HepG2 (cell line): ENCODE data around the gene INTS3. TPM values are rescaled to one million over a fixed set of nuclear protein-coding genes. Genes with fewer than 3 reads are reported as not detected.

Experiments used
- KDM2A ChIP-seq: sonication (generic); formaldehyde crosslinking; IDR thresholded peaks from 2 replicates; pipeline ENCODE4 v1.4.0; 2020; ENCODE audit warnings: low read depth, missing genetic modification reagents, borderline replicate concordance
- KDM3A ChIP-seq: IDR thresholded peaks from 2 replicates; pipeline ENCODE4 v1.6.1; 2018; ENCODE audit warnings: low read depth, missing compliant biosample characterization
- KDM4B ChIP-seq: sonication (generic); formaldehyde crosslinking; IDR thresholded peaks from 2 replicates; pipeline ENCODE4 v1.4.0; 2020; ENCODE audit warnings: missing genetic modification reagents
- MAFG ChIP-seq: sonication (generic); formaldehyde crosslinking; IDR thresholded peaks from 2 replicates; pipeline ENCODE4 v1.5.1; 2020; ENCODE audit warnings: mild to moderate bottlenecking, missing genetic modification reagents
- MXD4 ChIP-seq: IDR thresholded peaks from 2 replicates; pipeline ENCODE4 v1.6.1; 2016; ENCODE audit warnings: mild to moderate bottlenecking, missing biosample characterization, missing genetic modification reagents
- TAF1 ChIP-seq: sonication (generic); formaldehyde crosslinking; IDR thresholded peaks from 2 replicates; pipeline ENCODE4 v1.4.0; 2020; ENCODE audit warnings: missing genetic modification reagents
- TCF12 ChIP-seq, 2 experiments: fragments of 450-650 bp in 1 of 2; sonication (generic) in 1 of 2; formaldehyde crosslinking in 1 of 2; IDR thresholded peaks; 2 replicates each; pipeline versions ENCODE4 v1.6.1 to v1.8.0; 2017 to 2022; ENCODE audit warnings: antibody characterized with exemption in 1 of 2, mild to moderate bottlenecking in 1 of 2, missing genetic modification reagents in 1 of 2, moderate library complexity in 1 of 2
- XRCC5 ChIP-seq: fragments of 200-400 bp; formaldehyde crosslinking; optimal IDR thresholded peaks from 2 replicates; pipeline ENCODE3; 2017; ENCODE audit warnings: mild to moderate bottlenecking, low read length
- ZNF136 ChIP-seq: sonication (generic); formaldehyde crosslinking; IDR thresholded peaks from 2 replicates; pipeline ENCODE4 v1.8.1; 2022; ENCODE audit warnings: low read depth, mild to moderate bottlenecking, moderate library complexity, missing genetic modification reagents
- ZNF367 ChIP-seq: sonication (generic); formaldehyde crosslinking; IDR thresholded peaks from 2 replicates; pipeline ENCODE4 v1.4.0; 2020; ENCODE audit warnings: missing genetic modification reagents, borderline replicate concordance
- ZUFSP ChIP-seq: sonication (generic); formaldehyde crosslinking; IDR thresholded peaks from 2 replicates; pipeline ENCODE4 v1.9.0; 2021; ENCODE audit warnings: missing genetic modification reagents, mild to moderate bottlenecking, borderline replicate concordance
- polyA plus RNA-seq, 8 experiments: library from polyadenylated mRNA; depleted of rRNA in 3 of 8; stranded (reverse) in 7 of 8; unstranded in 1 of 8; fragments of >200 nt; fragmentation: Illumina TruSeq in 4 of 8; extraction: Trizol in 4 of 8; gene quantifications; 2 replicates each; pipeline versions ENCODE4 v1.2.1 to v1.2.3, GENCODE V29; 2011 to 2016; ENCODE audit warnings: low read depth in 4 of 8, missing spikeins in 1 of 8, mixed read lengths in 1 of 8; ENCODE audit not compliant: insufficient read depth in 1 of 8
- total RNA-seq, 5 experiments: library from RNA; depleted of rRNA; stranded (reverse); fragments of >200 nt; fragmentation: Illumina TruSeq; extraction: Trizol; gene quantifications; 2 replicates each; pipeline ENCODE4 v1.2.3, GENCODE V29; 2016; ENCODE audit warnings: low read depth in 1 of 5
- TF ChIP-seq, protein P1 (sequence below): sonication (generic); formaldehyde crosslinking; IDR thresholded peaks from 2 replicates; pipeline ENCODE4 v1.4.0; 2020; ENCODE audit warnings: missing genetic modification reagents

The INTS3 gene
- total and polyA plus RNA-seq, 2 of the 13 experiments (the other 11 are each of a cell fraction or from before 2014, with no cell fraction given) = 17.2 to 27.2 TPM

DNA sequence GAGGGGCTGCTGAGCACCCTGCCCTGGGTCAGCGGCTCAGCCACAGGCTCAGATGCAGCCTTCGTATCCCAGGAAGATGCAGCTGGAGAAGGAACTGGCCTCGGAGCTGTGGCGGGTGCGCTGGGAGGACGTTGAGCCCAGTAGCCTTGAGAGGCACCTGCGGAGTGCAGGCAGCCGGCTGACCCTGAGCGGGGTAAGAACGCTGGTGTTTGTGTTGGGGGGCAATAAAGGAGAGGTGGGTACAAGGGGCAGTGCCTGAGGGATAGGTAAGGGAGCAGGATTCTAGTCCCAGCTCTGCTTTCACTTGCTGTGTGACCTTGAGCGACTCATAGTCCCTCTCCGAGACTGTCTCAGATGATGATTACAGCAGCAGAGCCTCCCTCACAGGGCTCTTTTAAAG lies 43.0 kb upstream of the INTS3 start (continued):
- TF ChIP-seq ZUFSP (CRISPR knock-in tag) (no peak), KDM3A (CRISPR knock-in tag) (no peak), MAFG (CRISPR knock-in tag) (no peak), KDM4B (no peak), TCF12 (IDR thresholded peaks at IDR 0.05) (no peak), TCF12 (CRISPR knock-in tag; IDR thresholded peaks at IDR 0.05) (no peak), TAF1 (CRISPR knock-in tag) (no peak), KDM2A (CRISPR knock-in tag) (no peak), ZNF136 (no peak), MXD4 (CRISPR knock-in tag) (no peak), XRCC5 (no peak), ZNF367 (CRISPR knock-in tag) (no peak)
- TF ChIP-seq, protein P1, sequence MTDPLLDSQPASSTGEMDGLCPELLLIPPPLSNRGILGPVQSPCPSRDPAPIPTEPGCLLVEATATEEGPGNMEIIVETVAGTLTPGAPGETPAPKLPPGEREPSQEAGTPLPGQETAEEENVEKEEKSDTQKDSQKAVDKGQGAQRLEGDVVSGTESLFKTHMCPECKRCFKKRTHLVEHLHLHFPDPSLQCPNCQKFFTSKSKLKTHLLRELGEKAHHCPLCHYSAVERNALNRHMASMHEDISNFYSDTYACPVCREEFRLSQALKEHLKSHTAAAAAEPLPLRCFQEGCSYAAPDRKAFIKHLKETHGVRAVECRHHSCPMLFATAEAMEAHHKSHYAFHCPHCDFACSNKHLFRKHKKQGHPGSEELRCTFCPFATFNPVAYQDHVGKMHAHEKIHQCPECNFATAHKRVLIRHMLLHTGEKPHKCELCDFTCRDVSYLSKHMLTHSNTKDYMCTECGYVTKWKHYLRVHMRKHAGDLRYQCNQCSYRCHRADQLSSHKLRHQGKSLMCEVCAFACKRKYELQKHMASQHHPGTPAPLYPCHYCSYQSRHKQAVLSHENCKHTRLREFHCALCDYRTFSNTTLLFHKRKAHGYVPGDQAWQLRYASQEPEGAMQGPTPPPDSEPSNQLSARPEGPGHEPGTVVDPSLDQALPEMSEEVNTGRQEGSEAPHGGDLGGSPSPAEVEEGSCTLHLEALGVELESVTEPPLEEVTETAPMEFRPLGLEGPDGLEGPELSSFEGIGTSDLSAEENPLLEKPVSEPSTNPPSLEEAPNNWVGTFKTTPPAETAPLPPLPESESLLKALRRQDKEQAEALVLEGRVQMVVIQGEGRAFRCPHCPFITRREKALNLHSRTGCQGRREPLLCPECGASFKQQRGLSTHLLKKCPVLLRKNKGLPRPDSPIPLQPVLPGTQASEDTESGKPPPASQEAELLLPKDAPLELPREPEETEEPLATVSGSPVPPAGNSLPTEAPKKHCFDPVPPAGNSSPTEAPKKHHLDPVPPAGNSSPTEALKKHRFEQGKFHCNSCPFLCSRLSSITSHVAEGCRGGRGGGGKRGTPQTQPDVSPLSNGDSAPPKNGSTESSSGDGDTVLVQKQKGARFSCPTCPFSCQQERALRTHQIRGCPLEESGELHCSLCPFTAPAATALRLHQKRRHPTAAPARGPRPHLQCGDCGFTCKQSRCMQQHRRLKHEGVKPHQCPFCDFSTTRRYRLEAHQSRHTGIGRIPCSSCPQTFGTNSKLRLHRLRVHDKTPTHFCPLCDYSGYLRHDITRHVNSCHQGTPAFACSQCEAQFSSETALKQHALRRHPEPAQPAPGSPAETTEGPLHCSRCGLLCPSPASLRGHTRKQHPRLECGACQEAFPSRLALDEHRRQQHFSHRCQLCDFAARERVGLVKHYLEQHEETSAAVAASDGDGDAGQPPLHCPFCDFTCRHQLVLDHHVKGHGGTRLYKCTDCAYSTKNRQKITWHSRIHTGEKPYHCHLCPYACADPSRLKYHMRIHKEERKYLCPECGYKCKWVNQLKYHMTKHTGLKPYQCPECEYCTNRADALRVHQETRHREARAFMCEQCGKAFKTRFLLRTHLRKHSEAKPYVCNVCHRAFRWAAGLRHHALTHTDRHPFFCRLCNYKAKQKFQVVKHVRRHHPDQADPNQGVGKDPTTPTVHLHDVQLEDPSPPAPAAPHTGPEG = no peak
- TF ChIP-seq, all 625 proteins: peak for 0
